ENCODE data around the gene OAF. TPM values are rescaled to one million over a fixed set of nuclear protein-coding genes. Genes with fewer than 3 reads are reported as not detected.

Gene OAF
- total RNA-seq, 1 experiment from 2014 or later: 227 TPM

- no peak for DNase-seq (ENCODE audit: low read depth)
These were observed 11.2 kb upstream of the OAF start for GRCh38 chr11:120199613-120200012.

- DNase-seq (ENCODE audit: low read depth): no peak
These were observed 10.2 kb upstream of the OAF start for GRCh38 chr11:120200677-120201076.

- no peak for DNase-seq (ENCODE audit: low read depth)
These were observed 9.2 kb upstream of the OAF start for GRCh38 chr11:120201653-120202052.

GRCh38 chr11:120203626-120204025 lies 7.2 kb upstream of the OAF start:
- DNase-seq (ENCODE audit: low read depth): no peak

- peak; percentile 81 for DNase-seq (ENCODE audit: low read depth)
These were observed 5.2 kb upstream of the OAF start for GRCh38 chr11:120205596-120206161.

GRCh38 chr11:120207512-120207911 lies 3.3 kb upstream of the OAF start:
- DNase-seq (ENCODE audit: low read depth): no peak

- no peak for DNase-seq (ENCODE audit: low read depth)
These were observed 2.8 kb upstream of the OAF start for GRCh38 chr11:120208001-120208441.

GRCh38 chr11:120208777-120209176 lies 2.1 kb upstream of the OAF start:
- DNase-seq (ENCODE audit: low read depth): peak; percentile 95

GRCh38 chr11:120209746-120210625 lies 846 bp upstream of the OAF start:
- no peak for DNase-seq (ENCODE audit: low read depth)

- DNase-seq (ENCODE audit: low read depth): no peak
These were observed 858 bp downstream of the OAF start for GRCh38 chr11:120211522-120212258.

GRCh38 chr11:120212259-120212878 lies 1.5 kb downstream of the OAF start:
- peak; percentile 59 for DNase-seq (ENCODE audit: low read depth)

- DNase-seq (ENCODE audit: low read depth): no peak
These were observed 2.1 kb downstream of the OAF start for GRCh38 chr11:120212926-120213325.

GRCh38 chr11:120214581-120214980 lies 3.7 kb downstream of the OAF start:
- no peak for DNase-seq (ENCODE audit: low read depth)

- peak; percentile 42 for DNase-seq (ENCODE audit: low read depth)
These were observed 4.8 kb downstream of the OAF start for GRCh38 chr11:120215634-120216033.

- DNase-seq (ENCODE audit: low read depth): no peak
These were observed 5.7 kb downstream of the OAF start for GRCh38 chr11:120216426-120217102.

- no peak for DNase-seq (ENCODE audit: low read depth)
These were observed 6.7 kb downstream of the OAF start for GRCh38 chr11:120217526-120217925.

GRCh38 chr11:120217941-120218694 lies 7.3 kb downstream of the OAF start:
- no peak for DNase-seq (ENCODE audit: low read depth)

- DNase-seq (ENCODE audit: low read depth): no peak
These were observed 7.8 kb downstream of the OAF start for GRCh38 chr11:120218695-120219033.

- no peak for DNase-seq (ENCODE audit: low read depth)
These were observed 8.6 kb downstream of the OAF start for GRCh38 chr11:120219232-120219937.
